Muscle of leg (tissue), 11 donors: Measurements from ENCODE around the gene GPR15LG. TPM values are rescaled to one million over a fixed set of nuclear protein-coding genes. Genes with fewer than 3 reads are reported as not detected.

ENCODE experiments used
- DNase-seq: peaks from one replicate; pipeline ENCODE4 v3.0.0; 2013
- H3K27ac ChIP-seq: one replicate; pipeline ENCODE4 v1.5.1; 2013; ENCODE audit warnings: mild to moderate bottlenecking, low read length, control low read depth
- H3K27me3 ChIP-seq: one replicate; pipeline ENCODE4 v1.6.1; 2013; ENCODE audit warnings: low read length; ENCODE audit not compliant: control insufficient read depth, insufficient read depth
- H3K36me3 ChIP-seq: one replicate; pipeline ENCODE4 v1.6.1; 2013; ENCODE audit warnings: low read length; ENCODE audit not compliant: control insufficient read depth, insufficient read depth
- H3K4me1 ChIP-seq: one replicate; pipeline ENCODE4 v1.6.1; 2013; ENCODE audit warnings: low read length; ENCODE audit not compliant: control insufficient read depth, insufficient read depth
- H3K4me3 ChIP-seq: one replicate; pipeline ENCODE4 v1.5.1; 2013; ENCODE audit warnings: low read length, control low read depth
- H3K9me3 ChIP-seq: replicated peaks from 2 replicates; pipeline ENCODE4 v1.6.1; 2013; ENCODE audit warnings: low read depth, low read length; ENCODE audit not compliant: control insufficient read depth
- WGBS: methylation state at CpG from one replicate; pipeline ENCODE4 v1.1.5; 2013; ENCODE audit warnings: missing lambda C conversion rate; ENCODE audit not compliant: insufficient coverage; 5-methylcytosine and 5-hydroxymethylcytosine counted together
- polyA plus RNA-seq, 8 donors: library from polyadenylated mRNA; unstranded; fragments of 120-200 nt; gene quantifications; one replicate each; pipeline versions ENCODE4 v1.2.1 to v1.2.3, GENCODE V29; 2013; ENCODE audit warnings: inconsistent platforms in 1 of 8, low replicate concordance in 1 of 8; ENCODE audit not compliant: insufficient read length in 8 of 8, insufficient read depth in 1 of 8
- total RNA-seq: library from RNA; stranded (reverse); fragments of 120-200 nt; gene quantifications from one replicate; pipeline ENCODE4 v1.2.4, GENCODE V29; 2013

GPR15LG gene
- total and polyA plus RNA-seq, 9 donors = not detected

DNA sequence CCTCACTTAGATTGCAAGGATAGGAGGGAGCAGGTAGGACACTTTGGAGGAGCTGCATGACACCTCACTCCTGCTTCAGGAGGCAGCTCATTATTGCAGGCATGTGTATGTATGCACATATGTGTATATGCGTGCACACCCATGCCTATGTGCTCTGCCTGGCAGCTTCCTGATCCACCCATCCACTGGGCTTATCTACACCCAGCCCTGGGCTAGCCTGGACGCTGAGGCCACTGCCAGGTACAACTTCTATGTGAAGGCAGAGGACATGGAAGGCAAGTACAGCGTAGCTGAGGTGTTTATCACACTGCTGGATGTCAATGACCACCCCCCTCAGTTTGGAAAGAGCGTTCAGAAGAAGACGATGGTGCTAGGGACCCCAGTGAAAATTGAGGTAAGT, 38.4 kb downstream of the GPR15LG start:
- DNase-seq = no peak
- WGBS = 100% methylated on average over 2 of the region's 5 CpGs
- H3K27me3 ChIP-seq = peaks cover 2% of the 10 kb centered on the region
- H3K36me3 ChIP-seq = no peaks in the 10 kb centered on the region
- H3K9me3 ChIP-seq = no peaks in the 10 kb centered on the region
- no peak overlapping the region for H3K4me3 ChIP-seq
- H3K27ac ChIP-seq = no peak overlapping the region
- H3K4me1 ChIP-seq = no peaks in the 10 kb centered on the region

DNA sequence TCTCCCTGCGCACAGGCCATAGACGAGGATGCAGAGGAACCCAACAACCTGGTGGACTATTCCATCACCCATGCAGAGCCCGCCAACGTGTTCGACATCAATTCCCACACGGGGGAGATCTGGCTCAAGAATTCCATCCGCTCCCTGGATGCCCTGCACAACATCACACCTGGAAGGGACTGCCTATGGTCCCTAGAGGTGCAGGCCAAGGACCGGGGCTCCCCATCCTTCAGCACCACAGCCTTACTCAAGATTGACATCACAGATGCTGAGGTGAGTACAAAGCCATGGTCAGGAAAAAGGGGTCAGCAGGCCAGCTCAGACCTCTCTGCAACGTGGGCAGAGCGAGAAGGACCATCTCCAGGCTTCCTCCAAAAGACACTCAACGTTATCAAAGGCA, 39.5 kb downstream of the GPR15LG start:
- 87% methylated on average over 9 of the region's 11 CpGs for WGBS
- H3K27me3 ChIP-seq = peaks cover 2% of the 10 kb centered on the region

DNA sequence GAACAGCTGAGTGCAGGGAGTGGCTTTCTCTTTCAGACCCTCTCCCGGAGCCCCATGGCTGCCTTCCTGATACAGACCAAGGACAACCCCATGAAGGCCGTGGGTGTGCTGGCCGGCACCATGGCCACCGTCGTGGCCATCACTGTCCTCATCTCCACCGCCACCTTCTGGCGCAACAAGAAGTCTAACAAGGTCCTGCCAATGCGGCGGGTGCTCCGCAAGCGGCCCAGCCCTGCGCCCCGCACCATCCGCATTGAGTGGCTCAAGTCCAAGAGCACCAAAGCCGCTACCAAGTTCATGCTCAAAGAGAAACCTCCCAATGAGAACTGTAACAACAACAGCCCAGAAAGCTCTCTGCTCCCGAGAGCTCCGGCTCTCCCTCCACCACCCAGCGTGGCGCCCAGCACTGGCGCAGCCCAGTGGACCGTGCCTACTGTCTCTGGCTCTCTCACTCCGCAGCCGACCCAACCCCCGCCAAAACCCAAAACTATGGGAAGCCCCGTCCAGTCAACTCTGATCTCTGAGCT, 40.5 kb downstream of the GPR15LG start:
- H3K4me3 ChIP-seq = no peak overlapping the region
- H3K27me3 ChIP-seq = peaks cover 2% of the 10 kb centered on the region
- WGBS = 71% methylated on average over 25 of the region's 25 CpGs
- no peaks in the 10 kb centered on the region for H3K4me1 ChIP-seq
- H3K27ac ChIP-seq = no peak overlapping the region
- H3K9me3 ChIP-seq = no peaks in the 10 kb centered on the region
- no peaks in the 10 kb centered on the region for H3K36me3 ChIP-seq
- DNase-seq = no peak

More for the DNA sequence above, 39.5 kb downstream of the GPR15LG start:
- no peak for DNase-seq
- Histone ChIP-seq H3K36me3 (no peaks in the 10 kb centered on the region), H3K9me3 (no peaks in the 10 kb centered on the region), H3K4me3 (no peak overlapping the region), H3K27ac (no peak overlapping the region), H3K4me1 (no peaks in the 10 kb centered on the region)

DNA sequence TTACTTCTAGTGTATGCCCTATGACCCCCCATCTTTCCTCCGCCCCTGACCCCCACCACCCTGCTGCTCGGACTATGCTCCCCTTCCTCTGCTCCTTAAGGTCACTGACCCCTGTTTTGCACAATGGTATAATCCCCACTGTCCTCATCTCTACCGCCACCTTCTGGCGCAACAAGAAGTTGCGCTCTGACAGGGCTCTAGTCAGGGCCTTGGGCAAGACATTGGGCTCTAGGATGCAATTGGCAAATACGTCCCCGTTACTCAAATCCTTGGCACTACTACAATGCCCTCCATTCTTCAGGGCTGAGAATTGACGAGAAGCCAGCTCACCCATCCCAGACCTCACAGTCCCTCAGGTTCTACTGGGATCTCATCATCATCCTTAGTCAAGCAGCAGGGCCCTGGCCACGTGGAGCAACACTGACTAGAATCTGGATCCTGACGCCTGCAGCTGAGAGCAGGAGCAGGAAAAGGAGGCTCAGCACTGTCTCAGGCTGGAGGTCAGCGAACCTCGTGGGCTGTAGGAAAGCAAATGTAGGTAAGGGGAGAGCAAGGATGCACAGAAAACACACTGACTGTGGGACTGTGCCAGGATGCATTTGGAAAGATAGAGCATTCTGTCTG, 41.1 kb downstream of the GPR15LG start:
- Histone ChIP-seq H3K4me1 (no peaks in the 10 kb centered on the region), H3K4me3 (no peak overlapping the region), H3K9me3 (no peaks in the 10 kb centered on the region), H3K27ac (no peak overlapping the region), H3K27me3 (peaks cover 2% of the 10 kb centered on the region), H3K36me3 (no peaks in the 10 kb centered on the region)
- DNase-seq = no peak
- WGBS = 50% methylated on average over 11 of the region's 12 CpGs

DNA sequence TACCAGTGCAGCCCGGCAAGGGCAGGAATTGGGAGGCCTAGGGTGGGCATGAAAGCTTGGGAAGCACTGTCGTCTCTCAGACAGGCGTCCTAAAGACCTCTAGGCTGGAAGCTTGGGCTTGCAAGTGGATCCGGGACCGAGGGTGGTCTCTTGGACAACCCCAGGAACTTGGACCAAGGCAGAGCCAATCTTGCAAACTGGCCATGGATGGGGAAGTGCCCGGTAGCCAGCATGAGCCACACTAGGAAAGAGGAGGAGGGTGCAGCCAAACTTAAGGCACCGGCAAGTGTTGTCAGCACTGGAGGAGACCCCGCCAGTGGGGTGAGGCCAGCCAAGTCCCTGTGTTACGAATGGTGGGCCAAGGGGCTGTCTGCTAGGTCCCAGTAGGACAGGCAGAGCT, 43.2 kb downstream of the GPR15LG start:
- no peak for DNase-seq
- WGBS = 78% methylated on average over 8 of the region's 9 CpGs
- Histone ChIP-seq H3K27me3 (peaks cover 2% of the 10 kb centered on the region), H3K36me3 (no peaks in the 10 kb centered on the region), H3K9me3 (no peaks in the 10 kb centered on the region), H3K4me3 (no peak overlapping the region), H3K27ac (no peak overlapping the region), H3K4me1 (no peaks in the 10 kb centered on the region)

DNA sequence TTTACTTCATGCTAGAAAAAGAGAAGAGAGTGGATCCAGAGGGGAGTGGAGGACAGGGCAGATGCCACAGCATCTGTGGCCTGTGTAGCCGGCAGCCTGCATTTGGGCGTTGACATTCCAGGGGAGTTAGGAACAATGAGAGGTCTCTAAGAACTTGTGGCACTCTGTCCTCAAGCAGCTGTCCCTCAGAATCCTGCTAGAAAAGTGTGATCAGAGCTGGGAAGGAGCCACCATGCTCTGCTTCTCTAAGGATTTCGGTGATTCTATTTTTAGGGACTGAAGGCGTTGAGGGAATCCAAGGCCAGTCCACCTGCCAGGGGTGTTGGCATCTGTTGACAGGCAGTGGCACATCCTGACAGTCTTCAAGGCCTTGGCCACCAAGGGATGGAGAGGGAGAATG, 44.1 kb downstream of the GPR15LG start:
- Histone ChIP-seq H3K4me1 (no peaks in the 10 kb centered on the region), H3K36me3 (no peaks in the 10 kb centered on the region), H3K9me3 (no peaks in the 10 kb centered on the region), H3K27me3 (peaks cover 2% of the 10 kb centered on the region), H3K27ac (no peak overlapping the region), H3K4me3 (no peak overlapping the region)
- peak; percentile 30 for DNase-seq
- WGBS = 82% methylated on average over 4 of the region's 4 CpGs

DNA sequence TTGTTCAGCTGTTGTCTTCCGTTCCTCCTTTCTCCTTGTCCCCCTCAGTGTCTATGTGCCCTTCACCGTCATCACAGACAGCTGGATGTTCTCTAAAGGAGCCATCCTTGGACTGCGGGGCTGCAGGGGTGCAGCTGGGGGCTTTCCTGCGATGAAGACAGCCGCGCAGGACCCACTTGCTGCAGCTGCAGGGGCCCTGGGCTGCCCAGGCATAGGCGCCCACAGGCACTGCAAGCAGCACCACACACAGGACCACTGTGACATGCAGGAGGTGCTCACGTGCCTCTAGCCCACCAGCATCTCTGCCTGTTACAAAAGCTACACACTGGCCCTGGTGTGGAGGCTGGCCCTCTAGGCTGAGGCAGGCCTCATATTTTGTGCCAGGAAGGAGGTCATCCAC, 48.3 kb downstream of the GPR15LG start:
- H3K9me3 ChIP-seq = no peaks in the 10 kb centered on the region
- no peaks in the 10 kb centered on the region for H3K36me3 ChIP-seq
- DNase-seq = no peak
- no peak overlapping the region for H3K27ac ChIP-seq
- WGBS = 82% methylated on average over 8 of the region's 8 CpGs
- H3K4me3 ChIP-seq = no peak overlapping the region
- no peaks in the 10 kb centered on the region for H3K27me3 ChIP-seq
- H3K4me1 ChIP-seq = no peaks in the 10 kb centered on the region

DNA sequence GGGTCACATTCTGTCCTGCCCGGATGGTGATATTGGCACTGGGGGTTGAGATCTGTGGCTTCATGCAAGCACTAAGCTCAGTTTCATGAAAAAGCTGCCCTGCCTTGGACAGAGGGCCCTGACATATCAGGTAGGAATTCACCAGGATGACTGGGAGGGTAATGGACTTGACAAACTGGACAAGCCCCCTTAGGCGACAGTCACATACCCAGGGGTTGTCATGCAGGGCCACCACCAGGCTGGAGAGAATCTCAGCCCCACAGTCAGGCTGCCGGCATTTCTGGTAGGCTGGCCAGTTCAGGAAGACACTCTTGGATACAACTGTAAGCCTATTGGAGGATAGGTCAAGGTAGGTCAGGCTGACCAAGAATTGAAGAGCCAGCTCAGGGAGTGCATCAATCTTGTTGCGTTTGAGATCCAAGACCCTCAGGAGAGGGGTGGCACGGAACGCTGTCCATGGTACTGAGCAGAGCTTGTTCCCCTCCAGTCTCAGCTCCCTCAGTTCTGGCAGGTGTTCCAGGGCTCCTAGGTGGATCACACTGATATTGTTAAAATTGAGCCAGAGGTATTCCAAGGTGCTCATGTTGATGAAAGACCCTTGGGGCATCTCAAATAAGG, 50.9 kb downstream of the GPR15LG start:
- Histone ChIP-seq H3K4me1 (no peaks in the 10 kb centered on the region), H3K9me3 (no peaks in the 10 kb centered on the region), H3K27me3 (no peaks in the 10 kb centered on the region), H3K27ac (no peak overlapping the region), H3K36me3 (no peaks in the 10 kb centered on the region), H3K4me3 (no peak overlapping the region)
- WGBS = 67% methylated on average over 4 of the region's 6 CpGs
- DNase-seq = peak; percentile 37

DNA sequence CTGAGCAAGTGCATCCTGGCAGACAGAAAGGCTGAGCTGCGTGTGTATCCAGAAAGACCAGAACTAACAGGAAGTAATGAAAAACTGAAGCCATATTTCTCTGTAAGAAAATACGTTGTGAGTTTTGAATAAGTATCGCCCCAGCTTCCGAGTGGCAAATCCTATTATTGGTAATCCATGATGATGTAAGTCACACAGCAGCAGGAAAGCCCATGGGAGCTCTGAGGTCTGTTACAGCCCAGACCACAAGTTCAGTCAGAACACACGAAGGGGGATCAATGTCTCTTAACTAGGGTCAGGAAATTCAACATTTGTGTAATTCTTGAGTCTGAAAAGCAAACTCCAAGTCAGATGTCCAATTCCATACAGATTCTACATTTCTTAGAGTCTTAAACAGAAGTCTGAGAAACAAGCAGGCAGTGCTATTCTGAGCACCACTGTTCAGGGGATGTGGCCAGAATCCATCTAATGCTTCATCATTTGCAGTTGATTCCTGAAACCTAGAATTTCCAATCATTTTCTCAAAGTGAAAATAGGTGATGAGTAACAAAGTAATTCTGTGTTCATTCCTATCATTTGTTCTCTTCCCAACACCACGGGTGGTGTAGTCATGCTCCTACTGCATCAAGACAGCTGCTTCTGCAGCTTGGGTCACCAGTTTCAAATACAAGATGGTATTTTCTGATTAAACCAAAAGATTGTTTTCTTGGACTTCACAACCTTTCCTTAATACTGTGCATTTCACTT, 52.0 kb downstream of the GPR15LG start, which contains the start of gene LRIT2:
LRIT2 (minus strand) TSS at position 118 of the 747 bp plus-strand sequence; CDS start at position 94, 24 bp downstream.
- Histone ChIP-seq H3K4me1 (no peaks in the 10 kb centered on the region), H3K4me3 (no peak within 1 kb of the TSS), H3K9me3 (no peaks in the 10 kb centered on the region), H3K27ac (no peak within 1 kb of the TSS), H3K27me3 (no peaks in the 10 kb centered on the region), H3K36me3 (no peaks in the 10 kb centered on the region)
- DNase-seq = no peak
- WGBS = 32% methylated on average over 5 of the region's 6 CpGs

DNA sequence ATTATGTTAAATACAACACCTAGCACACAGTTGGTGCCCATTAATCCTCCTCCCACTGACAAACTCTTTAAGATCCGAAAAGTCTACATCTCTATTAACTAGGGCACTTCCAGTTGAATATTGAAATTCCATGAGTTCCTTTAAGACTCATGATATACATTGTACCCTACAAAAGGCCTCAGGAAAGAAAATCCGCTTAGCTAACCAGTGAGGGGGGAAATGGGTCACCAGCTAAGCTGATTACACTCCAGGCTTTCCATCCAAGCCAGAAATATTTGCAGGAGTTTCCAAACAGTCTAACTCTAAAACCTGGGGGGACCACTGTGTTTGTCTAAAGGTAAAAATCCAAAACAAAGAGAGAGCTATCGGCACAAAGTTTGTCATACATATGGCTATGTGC, 53.0 kb downstream of the GPR15LG start:
- 60% methylated on average over 1 of the region's 3 CpGs for WGBS
- no peak for DNase-seq
- H3K27me3 ChIP-seq = no peaks in the 10 kb centered on the region

More for the DNA sequence above, 53.0 kb downstream of the GPR15LG start:
- Histone ChIP-seq H3K4me3 (no peak overlapping the region), H3K4me1 (no peaks in the 10 kb centered on the region), H3K36me3 (no peaks in the 10 kb centered on the region), H3K9me3 (no peaks in the 10 kb centered on the region), H3K27ac (no peak overlapping the region)
